HG03139 (cell line): ENCODE results near the gene RNF144A.
"Not testable (repeated sequence)": the region's sequence is repeated elsewhere in the genome, so short reads cannot be mapped to it uniquely, and the experiment has no call there.

Experiments
- ATAC-seq: cut with Tn5 transposase; IDR thresholded peaks from one replicate; pipeline ENCODE4 v1.9.1; 2021; ENCODE audit not compliant: unreplicated experiment

Gene RNF144A, protein sequence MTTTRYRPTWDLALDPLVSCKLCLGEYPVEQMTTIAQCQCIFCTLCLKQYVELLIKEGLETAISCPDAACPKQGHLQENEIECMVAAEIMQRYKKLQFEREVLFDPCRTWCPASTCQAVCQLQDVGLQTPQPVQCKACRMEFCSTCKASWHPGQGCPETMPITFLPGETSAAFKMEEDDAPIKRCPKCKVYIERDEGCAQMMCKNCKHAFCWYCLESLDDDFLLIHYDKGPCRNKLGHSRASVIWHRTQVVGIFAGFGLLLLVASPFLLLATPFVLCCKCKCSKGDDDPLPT

GRCh38 chr2:6917071-6917760 is at the start of gene RNF144A:
Gene RNF144A, plus strand, starts transcription at chr2:6917412. Its CDS starts 79,515 bp downstream, at chr2:6996927.
- peak; percentile 75 for ATAC-seq

DNA sequence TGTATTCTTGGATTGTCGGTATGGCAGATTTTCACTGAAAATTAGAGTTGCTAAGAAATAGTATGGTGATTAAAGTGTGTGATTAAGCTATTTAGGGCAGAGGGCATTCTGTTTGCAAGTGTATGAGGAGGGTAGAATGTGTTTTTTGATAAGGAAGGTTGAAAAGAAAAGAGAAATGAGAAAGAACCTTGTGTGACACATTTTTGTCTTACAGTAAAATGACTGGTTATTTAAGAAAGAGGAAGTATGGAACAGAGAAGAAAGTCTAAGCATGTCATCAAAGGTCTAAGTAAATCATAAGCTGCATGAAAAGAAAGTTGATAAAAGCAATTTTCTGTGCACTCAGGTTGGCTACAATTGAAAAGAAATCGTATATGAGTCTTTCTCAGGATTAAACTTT is 44.8 kb upstream of the RNF144A start:
- ATAC-seq: no peak

- no peak for ATAC-seq
These were observed 43.2 kb upstream of the RNF144A start for GRCh38 chr2:6874032-6874431.

DNA sequence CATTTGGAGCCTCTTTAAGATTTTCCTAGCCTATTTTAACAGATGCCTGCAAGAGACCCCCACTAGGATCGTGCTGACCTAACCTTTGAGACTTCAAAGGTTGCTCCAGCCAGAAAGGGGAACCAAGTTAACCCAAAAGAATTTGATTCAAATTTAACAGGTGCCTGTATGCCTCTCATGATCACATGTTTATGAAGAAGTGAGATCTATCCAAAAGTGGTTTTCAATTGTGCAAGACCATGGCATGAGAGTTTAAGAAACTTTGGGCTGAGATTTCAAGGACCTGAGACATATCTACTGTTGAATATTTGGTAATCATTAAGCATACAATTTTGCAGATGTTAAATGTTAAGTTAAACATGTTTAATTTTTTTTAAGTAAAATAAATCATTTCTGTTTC is 40.9 kb upstream of the RNF144A start:
- no peak for ATAC-seq

GRCh38 chr2:6877402-6878304 is 39.6 kb upstream of the RNF144A start, which contains the start of gene RSAD2:
Gene RSAD2, plus strand, starts transcription at chr2:6877777. Its CDS starts 24 bp downstream, at chr2:6877801.
- ATAC-seq: peak; percentile 67

DNA sequence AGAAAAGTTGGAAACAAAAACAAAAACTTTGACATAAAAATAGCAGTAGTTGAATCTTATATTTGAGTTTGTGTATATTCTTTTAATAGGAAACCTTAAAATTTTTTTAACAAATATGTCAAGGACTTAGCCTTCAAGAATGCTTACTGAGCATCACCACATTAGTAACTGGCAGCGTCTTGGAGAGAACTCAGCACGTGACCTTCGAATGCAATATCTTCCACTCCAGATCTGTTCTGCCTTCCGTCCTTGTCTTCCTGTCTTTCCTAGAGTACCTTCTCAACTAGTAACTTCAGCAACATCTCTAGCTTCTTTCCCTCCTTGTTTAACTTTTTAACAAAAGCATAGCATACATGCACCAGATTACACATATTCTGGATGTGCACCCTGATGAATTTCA is 38.7 kb upstream of the RNF144A start:
- no peak for ATAC-seq

DNA sequence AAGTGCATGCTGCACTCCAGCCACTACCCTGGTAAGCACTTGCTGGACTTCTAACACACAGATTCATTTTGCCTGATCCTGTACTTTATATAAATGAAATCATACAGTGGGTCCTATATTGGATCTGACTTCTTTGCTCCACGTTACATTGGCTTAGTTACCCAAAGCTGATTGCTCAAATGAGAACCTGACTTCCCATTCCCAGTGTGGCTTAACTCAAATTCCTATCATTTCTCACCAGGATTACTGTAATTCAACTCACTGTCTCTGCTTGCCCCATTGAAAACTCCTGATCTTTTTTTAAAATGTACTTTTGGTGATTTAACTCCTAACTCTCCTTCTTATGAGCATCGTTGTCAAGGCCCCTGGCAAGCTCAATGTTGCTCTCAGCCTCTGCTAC is 38.2 kb upstream of the RNF144A start:
- ATAC-seq: no peak

GRCh38 chr2:6880200-6880733 is 36.9 kb upstream of the RNF144A start:
- ATAC-seq: no peak

- ATAC-seq: no peak
These were observed 36.2 kb upstream of the RNF144A start for GRCh38 chr2:6881046-6881445.

GRCh38 chr2:6881516-6881915 is 35.7 kb upstream of the RNF144A start:
- no peak for ATAC-seq

- ATAC-seq: no peak
These were observed 33.6 kb upstream of the RNF144A start for GRCh38 chr2:6883448-6884122.

GRCh38 chr2:6885551-6885950 is 31.7 kb upstream of the RNF144A start:
- no peak for ATAC-seq

- no peak for ATAC-seq
These were observed 31.2 kb upstream of the RNF144A start for GRCh38 chr2:6885968-6886367.

- ATAC-seq: no peak
These were observed 29.4 kb upstream of the RNF144A start for GRCh38 chr2:6887751-6888192.

DNA sequence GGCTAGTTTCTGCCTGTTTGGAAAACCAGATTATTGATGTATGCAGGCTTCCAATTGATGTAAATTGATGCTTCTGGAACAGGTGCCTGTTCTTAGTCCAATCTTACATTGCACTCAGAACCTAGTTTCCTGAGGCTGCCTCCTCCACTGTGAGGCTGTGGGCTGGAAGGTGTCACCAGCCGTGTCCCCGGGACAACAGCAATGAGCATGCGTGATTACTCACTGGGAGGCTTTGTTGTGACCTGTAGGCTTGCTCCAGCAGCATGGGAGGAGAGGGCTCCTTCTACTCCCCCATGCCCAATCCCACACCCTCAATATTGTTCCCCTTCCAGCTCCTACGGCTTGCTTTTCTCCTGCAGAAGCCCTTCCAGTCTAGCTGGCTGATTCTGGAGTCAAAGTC is 28.5 kb upstream of the RNF144A start:
- no peak for ATAC-seq

GRCh38 chr2:6893876-6894482 is 23.2 kb upstream of the RNF144A start:
- ATAC-seq: no peak

DNA sequence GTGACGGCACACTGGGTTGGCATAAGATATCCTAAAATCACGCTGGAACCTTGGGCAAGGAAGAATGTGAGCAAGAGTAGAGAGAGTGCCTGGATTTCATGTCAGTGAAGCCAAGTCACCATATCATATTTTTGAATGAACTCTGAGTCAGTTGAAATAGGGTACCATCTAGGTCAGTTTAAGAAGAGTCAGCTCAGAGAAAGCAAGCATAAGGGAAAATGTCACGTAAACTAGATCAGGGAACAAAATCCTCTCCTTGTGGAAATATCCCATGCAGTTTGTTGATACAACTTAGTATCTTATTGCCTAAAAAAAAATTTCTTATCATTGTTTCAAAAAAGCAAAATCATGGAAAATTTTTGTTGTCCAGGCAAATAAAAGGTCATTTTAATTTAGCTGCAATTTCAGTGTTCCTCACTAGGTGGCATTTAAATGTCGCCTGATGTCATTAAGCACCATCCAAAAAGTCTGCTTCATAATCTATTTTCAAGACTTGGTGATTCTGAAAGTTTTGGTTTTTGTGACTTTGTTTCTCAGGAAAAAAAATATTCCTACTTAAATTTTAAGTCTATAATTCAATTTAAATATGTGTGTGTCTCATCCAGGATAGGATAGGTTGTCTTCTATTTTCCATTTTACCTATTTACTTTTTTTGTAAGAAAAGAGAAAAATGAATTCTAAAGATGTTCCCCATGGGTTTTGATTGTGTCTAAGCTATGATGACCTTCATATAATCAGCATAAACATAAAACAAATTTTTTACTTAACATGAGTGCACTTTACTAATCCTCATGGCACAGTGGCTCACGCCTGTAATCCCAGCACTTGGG is 20.1 kb upstream of the RNF144A start:
- ATAC-seq: no peak

- not testable (repeated sequence) for ATAC-seq
These were observed 14.6 kb upstream of the RNF144A start for GRCh38 chr2:6902581-6902980.

DNA sequence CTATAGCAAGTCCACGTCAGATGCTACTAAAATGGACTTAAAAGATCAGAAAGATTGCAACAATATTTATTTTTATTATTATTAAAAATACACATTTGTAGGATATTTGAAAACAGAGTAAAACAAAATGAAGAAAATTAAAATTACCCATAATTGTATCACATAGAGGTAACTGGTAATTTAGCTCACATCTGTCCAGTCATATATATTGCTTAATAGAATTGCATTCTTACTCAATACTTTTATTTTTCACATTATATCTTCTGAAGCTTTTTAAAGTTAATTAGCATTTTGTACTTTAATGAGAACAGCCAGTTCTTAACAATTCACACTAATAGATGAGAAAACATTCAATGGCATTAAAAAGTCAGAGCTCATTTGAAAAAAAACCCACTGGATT is 11.5 kb upstream of the RNF144A start:
- no peak for ATAC-seq
